ENCODE data around the gene AK6. TPM values are rescaled to one million over a fixed set of nuclear protein-coding genes. Genes with fewer than 3 reads are reported as not detected.

Gene AK6
- total and polyA plus RNA-seq, 9 of the 15 experiments (the other 6 are each of a cell fraction or from before 2014, with no cell fraction given), result 84.6 to 669 (median 143) TPM

DNA sequence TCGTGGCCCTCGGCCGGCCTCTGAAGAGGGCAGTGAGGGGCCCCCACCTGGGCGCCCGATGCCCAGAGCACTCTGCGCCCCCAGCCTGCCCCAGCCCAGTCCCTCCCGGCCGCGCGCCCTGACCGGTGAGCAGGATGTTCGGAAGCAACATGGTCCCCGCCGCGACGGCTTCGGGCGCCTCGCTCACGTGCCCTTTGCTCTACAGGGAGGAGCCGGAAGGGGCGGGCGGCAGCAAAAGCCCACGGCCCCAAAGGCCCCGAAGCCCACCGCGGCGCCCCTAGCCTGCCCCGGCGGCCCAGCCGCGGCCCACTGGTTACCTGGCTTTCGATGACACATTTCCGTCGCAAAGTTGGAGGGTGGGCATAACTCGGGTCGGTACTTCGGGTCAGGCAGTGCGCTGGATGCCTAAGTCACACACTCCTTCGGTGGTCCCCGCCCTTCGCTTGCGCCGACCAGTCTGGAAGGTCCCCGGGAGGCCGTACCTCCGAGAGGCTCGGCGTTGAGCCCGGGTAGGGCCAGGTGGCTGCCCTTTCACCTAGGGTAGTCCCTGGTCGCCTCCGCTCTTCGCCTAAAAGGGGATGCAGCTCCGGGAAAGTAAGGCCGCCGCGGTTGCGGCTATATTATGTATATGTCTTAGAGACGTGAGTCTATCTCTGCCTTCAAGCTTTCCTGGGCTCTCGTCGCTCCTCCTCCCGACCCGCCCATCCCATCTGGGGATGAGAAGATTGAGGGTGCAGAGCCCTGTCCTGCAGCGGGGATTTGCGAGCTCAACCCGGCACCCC is at the start of gene AK6, which contains the start of the genes RAD17 and TAF9 (continued):
- TF ChIP-seq, protein P1, sequence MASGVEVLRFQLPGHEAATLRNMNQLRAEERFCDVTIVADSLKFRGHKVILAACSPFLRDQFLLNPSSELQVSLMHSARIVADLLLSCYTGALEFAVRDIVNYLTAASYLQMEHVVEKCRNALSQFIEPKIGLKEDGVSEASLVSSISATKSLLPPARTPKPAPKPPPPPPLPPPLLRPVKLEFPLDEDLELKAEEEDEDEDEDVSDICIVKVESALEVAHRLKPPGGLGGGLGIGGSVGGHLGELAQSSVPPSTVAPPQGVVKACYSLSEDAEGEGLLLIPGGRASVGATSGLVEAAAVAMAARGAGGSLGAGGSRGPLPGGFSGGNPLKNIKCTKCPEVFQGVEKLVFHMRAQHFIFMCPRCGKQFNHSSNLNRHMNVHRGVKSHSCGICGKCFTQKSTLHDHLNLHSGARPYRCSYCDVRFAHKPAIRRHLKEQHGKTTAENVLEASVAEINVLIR (CRISPR knock-in tag; IDR thresholded peaks at IDR 0.05), result peak; percentile 64
- TF ChIP-seq, protein P2, sequence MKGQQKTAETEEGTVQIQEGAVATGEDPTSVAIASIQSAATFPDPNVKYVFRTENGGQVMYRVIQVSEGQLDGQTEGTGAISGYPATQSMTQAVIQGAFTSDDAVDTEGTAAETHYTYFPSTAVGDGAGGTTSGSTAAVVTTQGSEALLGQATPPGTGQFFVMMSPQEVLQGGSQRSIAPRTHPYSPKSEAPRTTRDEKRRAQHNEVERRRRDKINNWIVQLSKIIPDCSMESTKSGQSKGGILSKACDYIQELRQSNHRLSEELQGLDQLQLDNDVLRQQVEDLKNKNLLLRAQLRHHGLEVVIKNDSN (CRISPR knock-in tag; IDR thresholded peaks at IDR 0.05), result peak; percentile 96
- peak; percentile 36; the same call in 1 of the 2 replicates for TF ChIP-seq ESRRA (IDR thresholded peaks at IDR 0.05; ENCODE audit: borderline replicate concordance, low read depth)
- TF ChIP-seq HNRNPH1 (optimal IDR thresholded peaks at IDR 0.05; ENCODE audit: low read depth, low read length), result no peak
- TF ChIP-seq PML (IDR thresholded peaks at IDR 0.05; ENCODE audit: low read length), result peak; percentile 71
- peak; percentile 90 for TF ChIP-seq RNF2 (IDR thresholded peaks at IDR 0.05)
- TF ChIP-seq, protein P3, sequence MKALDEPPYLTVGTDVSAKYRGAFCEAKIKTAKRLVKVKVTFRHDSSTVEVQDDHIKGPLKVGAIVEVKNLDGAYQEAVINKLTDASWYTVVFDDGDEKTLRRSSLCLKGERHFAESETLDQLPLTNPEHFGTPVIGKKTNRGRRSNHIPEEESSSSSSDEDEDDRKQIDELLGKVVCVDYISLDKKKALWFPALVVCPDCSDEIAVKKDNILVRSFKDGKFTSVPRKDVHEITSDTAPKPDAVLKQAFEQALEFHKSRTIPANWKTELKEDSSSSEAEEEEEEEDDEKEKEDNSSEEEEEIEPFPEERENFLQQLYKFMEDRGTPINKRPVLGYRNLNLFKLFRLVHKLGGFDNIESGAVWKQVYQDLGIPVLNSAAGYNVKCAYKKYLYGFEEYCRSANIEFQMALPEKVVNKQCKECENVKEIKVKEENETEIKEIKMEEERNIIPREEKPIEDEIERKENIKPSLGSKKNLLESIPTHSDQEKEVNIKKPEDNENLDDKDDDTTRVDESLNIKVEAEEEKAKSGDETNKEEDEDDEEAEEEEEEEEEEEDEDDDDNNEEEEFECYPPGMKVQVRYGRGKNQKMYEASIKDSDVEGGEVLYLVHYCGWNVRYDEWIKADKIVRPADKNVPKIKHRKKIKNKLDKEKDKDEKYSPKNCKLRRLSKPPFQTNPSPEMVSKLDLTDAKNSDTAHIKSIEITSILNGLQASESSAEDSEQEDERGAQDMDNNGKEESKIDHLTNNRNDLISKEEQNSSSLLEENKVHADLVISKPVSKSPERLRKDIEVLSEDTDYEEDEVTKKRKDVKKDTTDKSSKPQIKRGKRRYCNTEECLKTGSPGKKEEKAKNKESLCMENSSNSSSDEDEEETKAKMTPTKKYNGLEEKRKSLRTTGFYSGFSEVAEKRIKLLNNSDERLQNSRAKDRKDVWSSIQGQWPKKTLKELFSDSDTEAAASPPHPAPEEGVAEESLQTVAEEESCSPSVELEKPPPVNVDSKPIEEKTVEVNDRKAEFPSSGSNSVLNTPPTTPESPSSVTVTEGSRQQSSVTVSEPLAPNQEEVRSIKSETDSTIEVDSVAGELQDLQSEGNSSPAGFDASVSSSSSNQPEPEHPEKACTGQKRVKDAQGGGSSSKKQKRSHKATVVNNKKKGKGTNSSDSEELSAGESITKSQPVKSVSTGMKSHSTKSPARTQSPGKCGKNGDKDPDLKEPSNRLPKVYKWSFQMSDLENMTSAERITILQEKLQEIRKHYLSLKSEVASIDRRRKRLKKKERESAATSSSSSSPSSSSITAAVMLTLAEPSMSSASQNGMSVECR (CRISPR knock-in tag; IDR thresholded peaks at IDR 0.05), result peak; percentile 96
- TF ChIP-seq, protein P4, sequence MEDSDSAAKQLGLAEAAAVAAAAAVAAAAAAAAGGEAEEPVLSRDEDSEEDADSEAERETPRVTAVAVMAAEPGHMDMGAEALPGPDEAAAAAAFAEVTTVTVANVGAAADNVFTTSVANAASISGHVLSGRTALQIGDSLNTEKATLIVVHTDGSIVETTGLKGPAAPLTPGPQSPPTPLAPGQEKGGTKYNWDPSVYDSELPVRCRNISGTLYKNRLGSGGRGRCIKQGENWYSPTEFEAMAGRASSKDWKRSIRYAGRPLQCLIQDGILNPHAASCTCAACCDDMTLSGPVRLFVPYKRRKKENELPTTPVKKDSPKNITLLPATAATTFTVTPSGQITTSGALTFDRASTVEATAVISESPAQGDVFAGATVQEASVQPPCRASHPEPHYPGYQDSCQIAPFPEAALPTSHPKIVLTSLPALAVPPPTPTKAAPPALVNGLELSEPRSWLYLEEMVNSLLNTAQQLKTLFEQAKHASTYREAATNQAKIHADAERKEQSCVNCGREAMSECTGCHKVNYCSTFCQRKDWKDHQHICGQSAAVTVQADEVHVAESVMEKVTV (CRISPR knock-in tag; IDR thresholded peaks at IDR 0.05), result no peak; the same call in 1 of the 2 replicates
- TF ChIP-seq, protein P5, sequence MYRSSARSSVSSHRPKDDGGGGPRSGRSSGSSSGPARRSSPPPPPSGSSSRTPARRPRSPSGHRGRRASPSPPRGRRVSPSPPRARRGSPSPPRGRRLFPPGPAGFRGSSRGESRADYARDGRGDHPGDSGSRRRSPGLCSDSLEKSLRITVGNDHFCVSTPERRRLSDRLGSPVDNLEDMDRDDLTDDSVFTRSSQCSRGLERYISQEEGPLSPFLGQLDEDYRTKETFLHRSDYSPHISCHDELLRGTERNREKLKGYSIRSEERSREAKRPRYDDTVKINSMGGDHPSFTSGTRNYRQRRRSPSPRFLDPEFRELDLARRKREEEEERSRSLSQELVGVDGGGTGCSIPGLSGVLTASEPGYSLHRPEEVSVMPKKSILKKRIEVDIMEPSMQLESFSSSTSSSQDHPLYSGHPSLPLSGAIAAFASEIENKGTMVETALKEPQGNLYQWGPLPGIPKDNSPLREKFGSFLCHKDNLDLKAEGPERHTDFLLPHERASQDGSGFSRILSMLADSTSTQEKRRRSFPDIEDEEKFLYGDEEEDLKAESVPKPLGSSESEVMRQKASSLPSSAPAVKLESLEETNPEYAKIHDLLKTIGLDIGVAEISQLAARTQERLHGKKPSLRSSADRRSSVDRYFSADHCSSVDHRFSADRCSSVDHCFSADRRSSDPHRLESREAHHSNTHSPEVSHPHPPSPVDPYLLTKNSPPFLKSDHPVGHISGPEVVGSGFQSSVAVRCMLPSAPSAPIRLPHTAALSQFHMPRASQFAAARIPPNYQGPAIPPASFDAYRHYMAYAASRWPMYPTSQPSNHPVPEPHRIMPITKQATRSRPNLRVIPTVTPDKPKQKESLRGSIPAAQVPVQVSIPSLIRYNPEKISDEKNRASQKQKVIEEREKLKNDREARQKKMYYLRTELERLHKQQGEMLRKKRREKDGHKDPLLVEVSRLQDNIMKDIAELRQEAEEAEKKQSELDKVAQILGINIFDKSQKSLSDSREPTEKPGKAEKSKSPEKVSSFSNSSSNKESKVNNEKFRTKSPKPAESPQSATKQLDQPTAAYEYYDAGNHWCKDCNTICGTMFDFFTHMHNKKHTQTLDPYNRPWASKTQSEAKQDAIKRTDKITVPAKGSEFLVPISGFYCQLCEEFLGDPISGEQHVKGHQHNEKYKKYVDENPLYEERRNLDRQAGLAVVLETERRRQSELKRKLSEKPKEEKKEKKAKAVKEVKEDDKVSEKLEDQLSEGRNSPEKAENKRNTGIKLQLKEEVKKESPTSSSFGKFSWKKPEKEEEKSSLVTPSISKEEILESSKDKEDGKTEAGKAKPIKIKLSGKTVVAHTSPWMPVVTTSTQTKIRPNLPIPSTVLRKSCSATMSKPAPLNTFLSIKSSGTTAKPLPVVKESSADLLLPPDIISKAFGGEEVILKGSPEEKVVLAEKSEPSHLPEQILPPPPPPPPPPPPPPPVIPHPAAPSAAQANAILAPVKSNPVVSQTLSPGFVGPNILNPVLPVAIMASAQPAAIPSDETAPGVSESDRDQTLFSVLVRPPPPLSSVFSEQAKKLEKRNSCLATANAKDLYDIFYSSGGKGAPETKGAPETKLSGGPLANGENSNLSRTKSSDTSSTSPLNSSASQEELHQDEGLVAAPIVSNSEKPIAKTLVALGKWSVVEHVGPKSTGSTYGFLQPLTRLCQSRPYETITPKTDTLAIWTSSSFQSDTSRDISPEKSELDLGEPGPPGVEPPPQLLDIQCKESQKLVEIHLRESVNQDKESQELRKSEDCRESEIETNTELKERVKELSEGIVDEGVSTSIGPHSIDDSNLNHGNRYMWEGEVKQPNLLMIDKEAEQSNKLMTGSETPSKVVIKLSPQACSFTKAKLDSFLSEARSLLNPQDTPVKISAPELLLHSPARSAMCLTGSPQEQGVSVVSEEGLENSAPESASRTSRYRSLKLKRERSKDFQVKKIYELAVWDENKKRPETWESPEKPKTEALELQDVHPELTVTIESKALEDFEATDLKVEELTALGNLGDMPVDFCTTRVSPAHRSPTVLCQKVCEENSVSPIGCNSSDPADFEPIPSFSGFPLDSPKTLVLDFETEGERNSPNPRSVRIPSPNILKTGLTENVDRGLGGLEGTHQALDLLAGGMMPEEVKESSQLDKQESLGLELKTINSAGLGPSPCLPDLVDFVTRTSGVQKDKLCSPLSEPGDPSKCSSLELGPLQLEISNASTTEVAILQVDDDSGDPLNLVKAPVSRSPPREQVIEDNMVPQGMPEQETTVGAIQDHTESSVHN (IDR thresholded peaks at IDR 0.05; ENCODE audit: borderline replicate concordance in 1 of 2, low read depth in 1 of 2), result no peak

All from K562 (cell line).